ENCODE data around the gene ELP1. TPM values are rescaled to one million over a fixed set of nuclear protein-coding genes. Genes with fewer than 3 reads are reported as not detected.
A peak's percentile ranks its signal among the peaks of the same experiment; 100 is the strongest.
"Not testable (repeated sequence)": the region's sequence is repeated elsewhere in the genome, so short reads cannot be mapped to it uniquely, and the experiment has no call there.

ELP1 gene
- total RNA-seq, 1 donor from 2014 or later, result 24.7 TPM

GRCh38 chr9:108854641-108855528 lies 79.0 kb downstream of the ELP1 start:
- no peaks in the 10 kb centered on the region for H3K27me3 ChIP-seq (ENCODE audit: control insufficient read depth, insufficient read depth, low read length)
- TF ChIP-seq, protein P1, sequence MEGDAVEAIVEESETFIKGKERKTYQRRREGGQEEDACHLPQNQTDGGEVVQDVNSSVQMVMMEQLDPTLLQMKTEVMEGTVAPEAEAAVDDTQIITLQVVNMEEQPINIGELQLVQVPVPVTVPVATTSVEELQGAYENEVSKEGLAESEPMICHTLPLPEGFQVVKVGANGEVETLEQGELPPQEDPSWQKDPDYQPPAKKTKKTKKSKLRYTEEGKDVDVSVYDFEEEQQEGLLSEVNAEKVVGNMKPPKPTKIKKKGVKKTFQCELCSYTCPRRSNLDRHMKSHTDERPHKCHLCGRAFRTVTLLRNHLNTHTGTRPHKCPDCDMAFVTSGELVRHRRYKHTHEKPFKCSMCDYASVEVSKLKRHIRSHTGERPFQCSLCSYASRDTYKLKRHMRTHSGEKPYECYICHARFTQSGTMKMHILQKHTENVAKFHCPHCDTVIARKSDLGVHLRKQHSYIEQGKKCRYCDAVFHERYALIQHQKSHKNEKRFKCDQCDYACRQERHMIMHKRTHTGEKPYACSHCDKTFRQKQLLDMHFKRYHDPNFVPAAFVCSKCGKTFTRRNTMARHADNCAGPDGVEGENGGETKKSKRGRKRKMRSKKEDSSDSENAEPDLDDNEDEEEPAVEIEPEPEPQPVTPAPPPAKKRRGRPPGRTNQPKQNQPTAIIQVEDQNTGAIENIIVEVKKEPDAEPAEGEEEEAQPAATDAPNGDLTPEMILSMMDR (IDR thresholded peaks at IDR 0.05; ENCODE audit: insufficient read depth, low read length, poor library complexity, severe bottlenecking), result no peak

DNA sequence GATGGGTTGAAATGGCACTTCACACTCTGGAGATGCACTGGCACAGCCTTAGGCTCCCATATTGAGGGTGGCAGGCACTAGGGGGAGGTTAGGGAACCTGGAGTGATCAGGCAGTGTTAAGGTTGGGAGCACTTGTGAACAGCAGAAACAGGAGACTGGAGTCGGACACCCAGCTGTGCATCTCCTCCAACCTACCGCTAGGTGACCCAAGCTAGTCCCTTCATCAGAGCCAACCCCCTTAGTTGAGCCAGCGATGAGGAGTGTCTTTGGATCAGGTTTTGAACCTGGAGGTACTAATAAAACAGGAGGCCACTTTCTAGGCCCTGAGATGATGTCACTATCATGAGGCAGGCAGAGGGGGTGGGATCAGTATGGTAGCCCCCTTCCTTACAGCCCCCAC lies 79.8 kb downstream of the ELP1 start:
- H3K36me3 ChIP-seq (ENCODE audit: control insufficient read depth, insufficient read depth, low read length), result no peaks in the 10 kb centered on the region
- no peak for DNase-seq (ENCODE audit: low read depth)
- H3K27me3 ChIP-seq (ENCODE audit: control insufficient read depth, insufficient read depth, low read length), result no peaks in the 10 kb centered on the region
- TF ChIP-seq, protein P1 (IDR thresholded peaks at IDR 0.05; ENCODE audit: insufficient read depth, low read length, poor library complexity, severe bottlenecking), result no peak
- H3K4me3 ChIP-seq (ENCODE audit: low read depth, low read length), result no peak overlapping the region

More at GRCh38 chr9:108854641-108855528, 79.0 kb downstream of the ELP1 start:
- Histone ChIP-seq H3K4me3 (ENCODE audit: low read depth, low read length) (no peak overlapping the region), H3K36me3 (ENCODE audit: control insufficient read depth, insufficient read depth, low read length) (no peaks in the 10 kb centered on the region)
- DNase-seq (ENCODE audit: low read depth), result no peak

DNA sequence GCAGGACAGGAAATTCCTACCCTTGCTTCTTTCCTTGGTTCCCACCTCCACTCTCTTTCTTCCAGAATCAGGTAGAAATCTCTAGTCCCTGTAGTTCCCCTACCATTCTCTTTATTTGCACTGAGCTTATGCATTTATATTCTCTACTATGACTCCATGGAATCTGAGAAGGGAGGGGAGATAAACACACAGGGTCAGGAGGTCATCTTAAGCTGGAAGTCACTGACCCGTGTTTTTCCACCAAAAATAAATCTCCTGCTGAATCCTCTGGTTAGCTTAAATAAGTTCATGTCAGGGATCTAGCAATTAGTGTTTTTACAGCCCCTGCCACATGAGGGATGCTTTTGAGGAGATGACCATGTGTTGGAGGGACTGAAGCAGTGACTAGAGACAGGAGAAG lies 81.8 kb downstream of the ELP1 start:
- H3K4me3 ChIP-seq (ENCODE audit: low read depth, low read length), result no peak overlapping the region
- TF ChIP-seq, protein P1 (IDR thresholded peaks at IDR 0.05; ENCODE audit: insufficient read depth, low read length, poor library complexity, severe bottlenecking), result no peak

GRCh38 chr9:108851138-108851537 lies 82.8 kb downstream of the ELP1 start:
- no peak overlapping the region for H3K4me3 ChIP-seq (ENCODE audit: low read depth, low read length)
- DNase-seq (ENCODE audit: low read depth), result no peak
- H3K27me3 ChIP-seq (ENCODE audit: control insufficient read depth, insufficient read depth, low read length), result no peaks in the 10 kb centered on the region

More for the DNA sequence above, 81.8 kb downstream of the ELP1 start:
- Histone ChIP-seq H3K27me3 (ENCODE audit: control insufficient read depth, insufficient read depth, low read length) (no peaks in the 10 kb centered on the region), H3K36me3 (ENCODE audit: control insufficient read depth, insufficient read depth, low read length) (no peaks in the 10 kb centered on the region)
- DNase-seq (ENCODE audit: low read depth), result no peak

GRCh38 chr9:108850293-108850897 lies 83.5 kb downstream of the ELP1 start:
- TF ChIP-seq, protein P1 (IDR thresholded peaks at IDR 0.05; ENCODE audit: insufficient read depth, low read length, poor library complexity, severe bottlenecking), result peak; percentile 45
- Histone ChIP-seq H3K27me3 (ENCODE audit: control insufficient read depth, insufficient read depth, low read length) (no peaks in the 10 kb centered on the region), H3K36me3 (ENCODE audit: control insufficient read depth, insufficient read depth, low read length) (no peaks in the 10 kb centered on the region), H3K4me3 (ENCODE audit: low read depth, low read length) (no peak overlapping the region)
- no peak for DNase-seq (ENCODE audit: low read depth)

More at GRCh38 chr9:108851138-108851537, 82.8 kb downstream of the ELP1 start:
- H3K36me3 ChIP-seq (ENCODE audit: control insufficient read depth, insufficient read depth, low read length), result no peaks in the 10 kb centered on the region
- TF ChIP-seq, protein P1 (IDR thresholded peaks at IDR 0.05; ENCODE audit: insufficient read depth, low read length, poor library complexity, severe bottlenecking), result no peak

- DNase-seq (ENCODE audit: low read depth); H3K4me3 ChIP-seq (ENCODE audit: low read depth, low read length); H3K27me3 ChIP-seq (ENCODE audit: control insufficient read depth, insufficient read depth, low read length): not testable (repeated sequence)
Observed at GRCh38 chr9:108848296-108848695, 85.6 kb downstream of the ELP1 start.

More at GRCh38 chr9:108848296-108848695, 85.6 kb downstream of the ELP1 start:
- H3K36me3 ChIP-seq (ENCODE audit: control insufficient read depth, insufficient read depth, low read length), result not testable (repeated sequence)
